DND-41 (cell line): ENCODE results near the gene TBX19.

Experiments used
- ATAC-seq: fragments of 200-7000 bp; cut with Tn5 transposase; 3 replicates; pipeline ENCODE4 v1.9.1; 2021; ENCODE audit warnings: low read depth; ENCODE audit not compliant: insufficient read depth
- DNase-seq: peaks from one replicate; pipeline ENCODE4 v3.0.0-alpha.2; 2020
- H2AFZ ChIP-seq: 2 replicates; pipeline ENCODE4 v1.6.0; 2012; ENCODE audit warnings: low read depth, low read length
- H3K27ac ChIP-seq: 2 replicates; pipeline ENCODE4 v1.5.1; 2012; ENCODE audit warnings: low read length, inconsistent platforms
- H3K27me3 ChIP-seq: fragments of 200-600 bp; sonication (generic); 2 replicates; pipeline ENCODE4 v1.6.0; 2012; ENCODE audit warnings: low read length, mild to moderate bottlenecking, inconsistent platforms; ENCODE audit not compliant: insufficient read depth, poor library complexity
- H3K36me3 ChIP-seq: 2 replicates; pipeline ENCODE4 v1.5.1; 2012; ENCODE audit warnings: low read length, inconsistent platforms; ENCODE audit not compliant: insufficient read depth
- H3K4me1 ChIP-seq: 2 replicates; pipeline ENCODE4 v1.5.1; 2012; ENCODE audit warnings: mild to moderate bottlenecking, low read length; ENCODE audit not compliant: insufficient read depth
- H3K4me2 ChIP-seq: 2 replicates; pipeline ENCODE4 v1.6.0; 2012; ENCODE audit warnings: mild to moderate bottlenecking, moderate library complexity, low read length, inconsistent platforms; ENCODE audit not compliant: insufficient read depth
- H3K4me3 ChIP-seq, 2 experiments: fragments of 200-600 bp in 1 of 2; shearing (Covaris generic) in 1 of 2; 2 replicates each; pipeline ENCODE4 v1.5.1; 2012 to 2016; ENCODE audit warnings: inconsistent platforms in 2 of 2, low read length in 2 of 2, mild to moderate bottlenecking in 2 of 2, low read depth in 1 of 2, moderate library complexity in 1 of 2
- H3K79me2 ChIP-seq: 2 replicates; pipeline ENCODE4 v1.6.0; 2012; ENCODE audit warnings: low read length, inconsistent platforms; ENCODE audit not compliant: insufficient read depth
- H3K9ac ChIP-seq: 2 replicates; pipeline ENCODE4 v1.6.0; 2012; ENCODE audit warnings: low read depth, mild to moderate bottlenecking, inconsistent platforms, low read length, moderate library complexity
- H3K9me3 ChIP-seq: 2 replicates; pipeline ENCODE4 v1.5.1; 2012; ENCODE audit warnings: low read length, moderate library complexity, mild to moderate bottlenecking, inconsistent platforms; ENCODE audit not compliant: insufficient read depth, severe bottlenecking
- H4K20me1 ChIP-seq: 2 replicates; pipeline ENCODE4 v1.6.0; 2012; ENCODE audit warnings: low read length; ENCODE audit not compliant: insufficient read depth
- CTCF ChIP-seq: IDR thresholded peaks from 2 replicates; pipeline ENCODE4 v1.5.1; 2012; ENCODE audit warnings: borderline replicate concordance, low read length, moderate library complexity, mild to moderate bottlenecking; ENCODE audit not compliant: poor library complexity, severe bottlenecking; ENCODE audit errors: extremely low read depth
- EZH2 ChIP-seq: IDR thresholded peaks from 3 replicates; pipeline ENCODE4 v1.6.1; 2012; ENCODE audit warnings: borderline replicate concordance, low read depth, mild to moderate bottlenecking, moderate library complexity, low read length, inconsistent platforms; ENCODE audit not compliant: severe bottlenecking

Gene TBX19

GRCh38 chr1:168301664-168302320, 21.1 kb downstream of the TBX19 start:
- H3K9ac ChIP-seq: no peak overlapping the region
- ATAC-seq: no peak
- H3K4me2 ChIP-seq: no peak overlapping the region
- TF ChIP-seq CTCF: no peak
- no peak for TF ChIP-seq EZH2
- no peaks in the 10 kb centered on the region for H3K4me1 ChIP-seq
- no peak overlapping the region for H2AFZ ChIP-seq
- no peak for DNase-seq
- H3K9me3 ChIP-seq: no peaks in the 10 kb centered on the region
- no peaks in the 10 kb centered on the region for H3K36me3 ChIP-seq
- no peak overlapping the region for H3K4me3 ChIP-seq
- no peaks in the 10 kb centered on the region for H4K20me1 ChIP-seq
- no peaks in the 10 kb centered on the region for H3K27me3 ChIP-seq
- no peak overlapping the region for H3K27ac ChIP-seq
- no peaks in the 10 kb centered on the region for H3K79me2 ChIP-seq

GRCh38 chr1:168303716-168304540, 23.3 kb downstream of the TBX19 start:
- TF ChIP-seq CTCF: no peak
- no peak for TF ChIP-seq EZH2
- no peaks in the 10 kb centered on the region for H4K20me1 ChIP-seq
- H3K36me3 ChIP-seq: no peaks in the 10 kb centered on the region
- H2AFZ ChIP-seq: no peak overlapping the region
- H3K27me3 ChIP-seq: no peaks in the 10 kb centered on the region
- ATAC-seq (no peak), DNase-seq (no peak)
- H3K79me2 ChIP-seq: no peaks in the 10 kb centered on the region
- H3K9me3 ChIP-seq: no peaks in the 10 kb centered on the region
- H3K4me2 ChIP-seq: no peak overlapping the region
- H3K27ac ChIP-seq: no peak overlapping the region
- no peak overlapping the region for H3K9ac ChIP-seq
- H3K4me1 ChIP-seq: no peaks in the 10 kb centered on the region
- no peak overlapping the region for H3K4me3 ChIP-seq

GRCh38 chr1:168304865-168305264, 24.2 kb downstream of the TBX19 start:
- no peak for ATAC-seq
- Histone ChIP-seq H3K27ac (no peak overlapping the region), H3K4me3 (no peak overlapping the region)

More at GRCh38 chr1:168304865-168305264, 24.2 kb downstream of the TBX19 start:
- no peaks in the 10 kb centered on the region for H3K36me3 ChIP-seq
- no peak for DNase-seq
- no peaks in the 10 kb centered on the region for H4K20me1 ChIP-seq
- H3K4me2 ChIP-seq: no peak overlapping the region
- no peaks in the 10 kb centered on the region for H3K9me3 ChIP-seq
- no peaks in the 10 kb centered on the region for H3K79me2 ChIP-seq
- H2AFZ ChIP-seq: no peak overlapping the region
- TF ChIP-seq CTCF: no peak
- no peak for TF ChIP-seq EZH2
- H3K4me1 ChIP-seq: no peaks in the 10 kb centered on the region
- no peak overlapping the region for H3K9ac ChIP-seq
- H3K27me3 ChIP-seq: no peaks in the 10 kb centered on the region
